Activated gamma-delta T cell treated with anti-CD3 and anti-CD28 coated beads, Interleukin-2, amount 50 U/mL, for 16 hours (primary cell): ENCODE data around the gene SLAIN1.
"Not testable (repeated sequence)": the region's sequence is repeated elsewhere in the genome, so short reads cannot be mapped to it uniquely, and the experiment has no call there.

Experiments
- DNase-seq: peaks from one replicate; pipeline ENCODE4 v3.0.0-alpha.2; 2020; ENCODE audit warnings: low read depth

SLAIN1 gene

DNA sequence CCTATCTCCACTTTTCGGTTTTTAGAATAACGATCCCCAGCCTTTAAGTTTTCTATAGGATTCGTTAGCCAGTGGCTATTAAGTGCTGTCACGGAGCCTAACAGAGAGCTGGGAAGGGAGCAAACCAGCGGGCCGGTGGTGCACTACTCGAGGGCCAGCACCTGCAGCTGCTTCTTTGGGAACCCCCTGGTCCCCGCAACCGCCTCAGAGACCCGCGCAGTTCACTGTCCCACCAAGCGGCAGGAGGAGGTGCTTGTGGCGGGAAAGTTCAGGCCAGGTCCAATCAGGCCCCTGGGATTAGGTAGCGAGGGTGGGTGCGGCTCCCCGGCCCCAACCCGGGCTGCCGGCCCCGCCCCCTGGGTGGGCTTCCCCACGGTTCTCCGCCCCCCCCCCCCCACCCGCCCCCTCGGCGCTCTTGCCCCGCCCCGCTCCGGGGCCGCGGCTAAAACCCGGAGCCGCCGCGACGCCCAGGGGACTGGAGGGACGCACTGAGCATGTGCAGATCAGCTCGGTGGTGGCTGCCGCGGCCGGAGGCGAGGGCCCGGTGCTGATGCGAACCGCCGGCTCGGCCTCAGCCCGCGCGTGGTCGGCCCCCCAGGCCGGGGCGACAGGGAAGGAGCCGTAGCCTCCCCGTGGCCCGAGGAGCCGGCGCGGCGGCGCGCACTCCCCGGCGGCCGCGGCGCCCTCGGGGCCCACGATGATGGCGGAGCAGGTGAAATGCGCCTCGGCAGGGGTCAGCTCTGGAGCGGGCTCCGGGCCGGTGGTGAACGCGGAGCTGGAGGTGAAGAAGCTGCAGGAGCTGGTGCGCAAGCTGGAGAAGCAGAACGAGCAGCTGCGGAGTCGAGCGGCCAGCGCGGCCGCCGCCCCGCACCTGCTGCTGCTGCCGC lies at the start of gene SLAIN1:
Gene SLAIN1 (plus strand): TSS at position 471 of the 887 bp plus-strand sequence. CDS start 227 bp downstream, at position 698.
- DNase-seq: peak; percentile 74

GRCh38 chr13:77650409-77650808 lies 47.1 kb upstream of the SLAIN1 start:
- DNase-seq: no peak

GRCh38 chr13:77653301-77653700 lies 44.2 kb upstream of the SLAIN1 start:
- no peak for DNase-seq

- not testable (repeated sequence) for DNase-seq
Observed at GRCh38 chr13:77660016-77660415, 37.5 kb upstream of the SLAIN1 start.

GRCh38 chr13:77660841-77661250 lies 36.6 kb upstream of the SLAIN1 start:
- no peak for DNase-seq

DNA sequence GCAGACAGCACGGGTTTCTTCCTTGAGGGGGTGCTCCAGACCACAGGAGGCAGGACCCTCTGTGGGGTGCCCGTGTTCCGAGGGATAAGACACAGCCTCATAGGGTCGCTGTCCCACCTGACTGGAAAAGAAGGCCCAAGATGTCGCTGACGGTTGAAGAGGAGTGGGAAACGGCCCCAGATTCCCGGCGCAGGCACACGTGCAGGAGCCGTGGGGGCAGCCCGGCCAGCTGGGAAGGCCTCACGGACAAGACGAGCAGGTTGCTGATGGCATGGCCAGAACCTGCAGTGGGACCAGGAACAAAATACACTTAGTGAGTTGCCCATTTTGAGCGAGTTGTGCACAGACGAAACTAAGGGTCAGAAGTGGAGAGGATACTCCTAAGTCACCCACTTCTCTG lies 35.2 kb upstream of the SLAIN1 start:
- not testable (repeated sequence) for DNase-seq

DNA sequence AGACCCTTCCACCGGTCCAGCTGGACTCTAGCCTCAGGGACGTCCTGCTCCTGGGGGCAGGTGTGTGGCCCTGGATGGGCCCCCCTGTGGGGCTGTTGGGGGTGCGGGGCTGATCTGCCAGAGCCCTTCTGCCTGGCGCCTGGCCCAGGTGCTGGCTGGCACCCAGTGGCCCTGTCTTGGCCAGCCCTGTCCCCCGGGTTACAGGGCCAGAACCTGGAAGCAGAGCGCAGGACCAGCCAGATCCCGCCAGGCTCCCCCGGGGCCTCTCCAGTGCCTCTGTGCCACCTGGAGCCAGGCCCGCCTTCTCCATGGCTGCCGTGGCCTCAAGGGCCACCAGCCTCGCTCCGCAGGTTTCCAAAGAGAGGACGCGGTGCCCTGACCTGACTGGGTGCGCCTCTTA lies 34.7 kb upstream of the SLAIN1 start:
- DNase-seq: not testable (repeated sequence)

- DNase-seq: no peak
Observed at GRCh38 chr13:77674852-77675251, 22.6 kb upstream of the SLAIN1 start.

GRCh38 chr13:77678691-77679235 lies 18.7 kb upstream of the SLAIN1 start:
- no peak for DNase-seq

- no peak for DNase-seq
Observed at GRCh38 chr13:77687799-77688198, 9.7 kb upstream of the SLAIN1 start.

- DNase-seq: no peak
Observed at GRCh38 chr13:77691871-77692270, 5.6 kb upstream of the SLAIN1 start.

- DNase-seq: no peak
Observed at GRCh38 chr13:77692746-77693448, 4.6 kb upstream of the SLAIN1 start.

- no peak for DNase-seq
Observed at GRCh38 chr13:77693449-77693940, 4.0 kb upstream of the SLAIN1 start.

DNA sequence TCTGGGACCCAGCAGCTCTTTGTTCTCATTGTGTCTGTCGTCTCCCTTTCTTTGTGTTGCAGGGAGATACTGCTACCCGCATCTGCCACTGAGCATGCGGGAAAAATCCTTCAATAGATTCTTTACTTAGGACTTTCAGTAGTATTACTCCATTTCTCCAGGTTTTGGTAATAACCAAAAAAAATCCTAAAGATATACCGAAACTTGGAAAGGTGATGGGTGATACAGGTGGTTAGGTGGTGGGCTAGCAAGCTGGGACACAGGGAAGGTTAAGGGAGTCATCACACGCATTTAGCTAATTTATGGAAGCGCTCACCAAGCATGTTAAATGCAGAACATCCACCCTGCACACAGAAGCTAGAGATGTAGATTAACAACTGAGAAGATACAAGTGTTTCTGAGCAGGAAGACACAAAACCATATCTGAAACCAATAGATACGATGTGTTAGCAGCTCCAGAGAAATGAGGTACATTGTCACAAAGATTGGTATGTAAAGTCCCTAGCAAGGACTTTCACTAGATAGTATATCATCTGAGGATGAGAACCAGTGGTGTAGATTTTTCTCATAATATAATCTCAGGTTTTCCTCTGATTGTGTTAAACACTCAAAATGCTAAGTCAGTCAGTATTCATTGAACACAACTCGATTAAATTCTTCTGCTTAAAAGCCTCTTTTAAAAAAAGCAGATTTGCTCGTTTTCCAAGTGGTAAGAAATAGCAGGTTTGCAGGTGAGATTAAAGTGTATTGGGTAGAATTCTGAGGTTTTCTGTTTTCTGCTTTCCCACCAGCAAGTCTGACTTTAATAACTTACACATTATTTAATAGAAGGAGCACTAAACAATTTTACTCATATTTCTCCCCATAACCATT lies 1.2 kb upstream of the SLAIN1 start:
- no peak for DNase-seq

DNA sequence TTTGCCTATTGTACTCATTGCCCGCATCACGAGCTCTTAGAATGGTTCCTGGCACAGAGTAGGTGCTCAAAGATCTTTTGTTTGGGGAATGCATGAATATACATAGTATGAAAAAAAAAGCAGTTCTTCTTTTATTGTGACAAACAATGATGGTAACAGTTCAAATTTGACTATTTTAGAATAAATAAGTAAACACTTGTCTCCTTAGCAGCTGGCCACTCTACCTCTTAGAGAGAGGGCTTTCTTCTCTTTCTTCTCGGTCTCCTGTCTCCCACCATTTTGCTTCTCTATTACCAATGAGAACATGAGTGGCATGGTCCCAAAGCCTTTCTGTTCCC lies 639 bp upstream of the SLAIN1 start:
- no peak for DNase-seq

DNA sequence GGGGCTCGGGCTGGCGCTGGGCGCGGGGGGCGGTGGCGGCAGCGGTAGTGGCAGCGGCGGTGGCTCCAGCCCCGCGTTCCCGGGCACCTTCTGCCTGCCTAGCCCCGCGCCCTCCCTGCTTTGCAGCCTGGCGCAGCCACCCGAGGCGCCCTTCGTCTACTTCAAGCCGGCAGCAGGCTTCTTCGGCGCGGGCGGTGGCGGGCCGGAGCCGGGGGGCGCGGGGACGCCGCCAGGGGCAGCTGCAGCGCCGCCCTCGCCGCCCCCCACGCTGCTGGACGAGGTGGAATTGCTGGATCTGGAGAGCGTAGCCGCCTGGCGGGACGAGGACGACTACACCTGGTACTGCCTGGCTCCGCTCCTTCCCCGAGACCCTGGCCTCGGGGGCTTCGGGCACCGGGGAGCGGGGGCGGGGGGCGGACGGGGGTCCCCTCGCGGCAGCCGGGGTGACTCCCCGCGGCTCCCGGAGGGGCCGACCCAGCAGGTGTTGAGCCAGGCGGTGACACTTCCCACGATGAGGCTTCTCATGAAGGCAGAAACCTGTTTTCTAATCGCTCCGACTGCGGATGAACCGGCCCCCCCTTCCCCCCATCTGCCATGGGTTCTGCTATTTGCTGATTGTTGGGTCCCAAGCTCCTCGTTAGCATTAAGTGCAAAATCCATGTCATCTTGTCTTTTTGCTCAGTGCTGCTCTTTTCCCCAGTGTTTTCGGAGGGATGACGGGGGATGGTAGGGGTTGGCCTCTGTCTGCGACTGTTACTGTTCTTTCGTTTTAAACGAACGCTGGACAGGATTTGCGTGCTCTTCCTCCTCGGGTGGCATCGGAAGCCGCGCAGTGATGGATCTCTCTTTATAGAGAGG lies 943 bp downstream of the SLAIN1 start:
- peak; percentile 14 for DNase-seq

GRCh38 chr13:77699059-77699680 lies 1.7 kb downstream of the SLAIN1 start:
- no peak for DNase-seq

GRCh38 chr13:77701305-77701704 lies 3.8 kb downstream of the SLAIN1 start:
- no peak for DNase-seq

DNA sequence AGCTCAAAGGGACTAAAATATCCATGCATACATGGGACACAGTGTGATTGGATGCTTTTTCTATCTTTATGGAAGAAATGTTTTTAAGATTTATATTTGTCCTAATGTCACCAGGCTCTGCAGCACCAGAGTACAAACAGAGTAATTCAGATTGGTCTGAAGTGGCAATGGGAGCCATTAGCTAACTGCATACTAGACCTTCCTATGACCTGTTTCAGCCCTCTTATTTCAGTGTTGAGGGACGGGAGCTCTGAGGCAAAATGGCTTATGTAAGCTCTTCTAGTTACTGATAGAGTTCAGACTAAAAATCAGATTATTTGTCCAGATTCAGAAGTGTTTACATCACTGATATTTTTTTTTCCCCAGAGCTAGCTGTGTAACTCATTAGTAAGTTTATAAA lies 4.9 kb downstream of the SLAIN1 start:
- DNase-seq: no peak

- no peak for DNase-seq
Observed at GRCh38 chr13:77703408-77703807, 5.9 kb downstream of the SLAIN1 start.
